Activated CD4-positive, alpha-beta T cell treated with anti-CD3 and anti-CD28 coated beads, Interleukin-2, amount 10 ng/mL, durations not matched to agents 24 days and 14 days (primary cell): Measurements from ENCODE around the gene FBXL13. TPM values are rescaled to one million over a fixed set of nuclear protein-coding genes. Genes with fewer than 3 reads are reported as not detected.
"Not testable (repeated sequence)": the region's sequence is repeated elsewhere in the genome, so short reads cannot be mapped to it uniquely, and the experiment has no call there.

Source experiments
- DNase-seq: peaks from one replicate; pipeline ENCODE4 v3.0.0; 2022
- H3K27ac Mint-ChIP-seq: one replicate; pipeline ENCODE4 v1.8.0; 2022; ENCODE audit warnings: mild to moderate bottlenecking, mixed read lengths
- H3K27me3 Mint-ChIP-seq: one replicate; pipeline ENCODE4 v1.8.0; 2022; ENCODE audit warnings: mixed read lengths
- H3K36me3 Mint-ChIP-seq: one replicate; pipeline ENCODE4 v1.8.0; 2022; ENCODE audit warnings: low read depth, mild to moderate bottlenecking, mixed read lengths
- H3K4me1 Mint-ChIP-seq: one replicate; pipeline ENCODE4 v1.8.0; 2021; ENCODE audit warnings: mixed read lengths
- H3K4me3 Mint-ChIP-seq: one replicate; pipeline ENCODE4 v1.8.0; 2022; ENCODE audit warnings: mild to moderate bottlenecking, moderate library complexity, mixed read lengths
- H3K9me3 Mint-ChIP-seq: one replicate; pipeline ENCODE4 v1.8.0; 2021; ENCODE audit warnings: mixed read lengths
- intact Hi-C: fragments of 100-400 bp; cut with micrococcal nuclease; formaldehyde crosslinking; loops from one replicate; pipeline ENCODE4 v1.15.1; 2023
- total RNA-seq: library from RNA; stranded (reverse); gene quantifications from 2 replicates; pipeline ENCODE4 v1.2.3, GENCODE V29; 2022

FBXL13 gene
- 0.09 and 0.99 TPM in 2 replicates for total RNA-seq

GRCh38 chr7:103074519-103075336, at the start of gene FBXL13, which contains the start of gene ARMC10:
TSS of gene FBXL13 (minus strand) at chr7:103074796.
TSS of gene ARMC10 (plus strand) at chr7:103075140. CDS start at chr7:103075273, 133 bp downstream.
- peaks cover 11% of the 10 kb centered on the region for H3K36me3 Mint-ChIP-seq
- H3K27ac Mint-ChIP-seq = peak within 1 kb of the TSS; percentile 92
- DNase-seq = peak; percentile 96
- peak within 1 kb of the TSS; percentile 95 for H3K4me3 Mint-ChIP-seq
- no peaks in the 10 kb centered on the region for H3K9me3 Mint-ChIP-seq
- H3K4me1 Mint-ChIP-seq = peaks cover 28% of the 10 kb centered on the region
- intact Hi-C loops = loop anchor here (1.0 to 10.0 kb wide), 4 partner anchors 75 to 326 kb away; partner anchors contain the start of genes DNAJC2, FAM185A, NAPEPLD and PSMC2
- H3K27me3 Mint-ChIP-seq = no peaks in the 10 kb centered on the region

- no peaks in the 10 kb centered on the region for H3K9me3 Mint-ChIP-seq
- H3K4me1 Mint-ChIP-seq = no peaks in the 10 kb centered on the region
- H3K27me3 Mint-ChIP-seq = no peaks in the 10 kb centered on the region
- no peak overlapping the region for H3K4me3 Mint-ChIP-seq
- no peak for DNase-seq
- intact Hi-C loops = no loop called here
- H3K36me3 Mint-ChIP-seq = peaks cover 30% of the 10 kb centered on the region
- no peak overlapping the region for H3K27ac Mint-ChIP-seq
Measured at GRCh38 chr7:103123529-103123928, 48.9 kb upstream of the FBXL13 start.

DNA sequence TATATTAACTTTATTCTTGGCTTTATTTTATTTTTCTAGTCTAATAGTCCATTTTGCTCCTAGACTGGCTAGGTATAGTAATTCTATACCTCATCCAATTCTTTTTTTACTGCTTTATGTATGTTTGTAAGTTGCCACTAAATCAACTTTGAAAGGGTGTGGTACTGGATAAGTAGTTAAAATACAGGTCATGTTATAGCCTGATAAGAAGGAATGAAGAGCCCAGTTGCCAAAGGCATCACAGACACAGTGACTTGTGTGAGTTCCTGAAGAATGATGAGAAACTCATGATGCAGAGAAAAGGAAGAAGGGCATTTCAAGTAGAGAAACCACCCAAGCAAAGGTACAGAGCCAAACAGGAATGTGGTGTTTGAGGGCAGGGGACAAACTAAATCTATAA, 47.0 kb upstream of the FBXL13 start:
- Mint-ChIP-seq H3K36me3 (peaks cover 16% of the 10 kb centered on the region), H3K9me3 (no peaks in the 10 kb centered on the region), H3K4me1 (no peaks in the 10 kb centered on the region), H3K27me3 (no peaks in the 10 kb centered on the region), H3K4me3 (no peak overlapping the region), H3K27ac (no peak overlapping the region)
- no peak for DNase-seq
- intact Hi-C loops = no loop called here

GRCh38 chr7:103120362-103120761, 45.8 kb upstream of the FBXL13 start:
- no peaks in the 10 kb centered on the region for H3K4me1 Mint-ChIP-seq
- H3K27ac Mint-ChIP-seq = no peak overlapping the region
- no peak overlapping the region for H3K4me3 Mint-ChIP-seq
- no peaks in the 10 kb centered on the region for H3K9me3 Mint-ChIP-seq
- no peaks in the 10 kb centered on the region for H3K27me3 Mint-ChIP-seq
- intact Hi-C loops = no loop called here
- DNase-seq = no peak
- peaks cover 11% of the 10 kb centered on the region for H3K36me3 Mint-ChIP-seq

- Mint-ChIP-seq H3K9me3 (no peaks in the 10 kb centered on the region), H3K4me1 (no peaks in the 10 kb centered on the region), H3K27ac (no peak overlapping the region), H3K36me3 (peaks cover 13% of the 10 kb centered on the region), H3K27me3 (no peaks in the 10 kb centered on the region), H3K4me3 (no peak overlapping the region)
- intact Hi-C loops = no loop called here
- no peak for DNase-seq
Measured at GRCh38 chr7:103119791-103120291, 45.2 kb upstream of the FBXL13 start.

- Mint-ChIP-seq H3K4me3 (no peak overlapping the region), H3K27ac (no peak overlapping the region), H3K4me1 (peaks cover 6% of the 10 kb centered on the region), H3K9me3 (no peaks in the 10 kb centered on the region), H3K27me3 (no peaks in the 10 kb centered on the region), H3K36me3 (peaks cover 18% of the 10 kb centered on the region)
- DNase-seq = no peak
- intact Hi-C loops = no loop called here
Measured at GRCh38 chr7:103117465-103117864, 42.9 kb upstream of the FBXL13 start.

DNA sequence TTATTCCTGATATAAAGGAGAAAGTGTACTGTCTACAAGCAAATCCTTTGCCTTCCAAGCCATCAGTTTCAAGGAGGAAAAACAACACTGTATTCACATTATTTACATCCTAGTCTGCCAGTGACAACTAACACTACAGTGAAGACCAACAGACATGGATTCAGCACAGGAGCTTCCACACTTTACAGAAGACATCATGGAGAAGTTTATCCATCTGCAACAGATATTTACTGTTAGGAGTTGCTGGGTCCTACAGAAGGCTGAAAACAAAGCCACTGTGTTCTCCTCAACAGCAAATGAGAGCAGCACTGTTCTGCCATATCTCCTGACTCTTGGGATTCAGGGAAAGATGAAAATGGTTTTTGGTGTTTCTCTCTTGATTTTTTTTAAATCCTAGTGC, 42.4 kb upstream of the FBXL13 start:
- Mint-ChIP-seq H3K9me3 (no peaks in the 10 kb centered on the region), H3K27ac (no peak overlapping the region), H3K4me1 (peaks cover 6% of the 10 kb centered on the region), H3K36me3 (peaks cover 18% of the 10 kb centered on the region), H3K27me3 (no peaks in the 10 kb centered on the region), H3K4me3 (no peak overlapping the region)
- no peak for DNase-seq
- intact Hi-C loops = no loop called here

DNA sequence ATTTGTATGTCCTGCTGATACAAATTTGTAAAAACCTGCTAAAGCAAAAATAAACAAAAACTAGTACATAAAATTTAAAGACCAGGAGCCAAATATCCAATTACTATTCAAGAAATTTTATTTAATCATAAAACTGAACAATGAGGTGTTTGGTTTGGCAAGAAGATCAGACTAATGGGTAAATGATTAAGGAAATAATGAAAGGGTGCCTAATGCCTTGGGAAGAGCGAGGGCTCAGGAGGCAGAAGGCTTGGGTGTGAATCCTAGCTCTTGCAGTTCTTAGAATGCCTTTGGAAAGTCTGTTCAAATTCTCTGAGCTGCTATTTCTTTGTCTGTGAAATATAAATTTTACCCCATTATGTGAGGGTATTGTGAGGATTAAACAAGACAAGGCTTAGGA, 41.9 kb upstream of the FBXL13 start:
- peaks cover 6% of the 10 kb centered on the region for H3K4me1 Mint-ChIP-seq
- H3K27me3 Mint-ChIP-seq = no peaks in the 10 kb centered on the region
- H3K4me3 Mint-ChIP-seq = no peak overlapping the region
- H3K9me3 Mint-ChIP-seq = no peaks in the 10 kb centered on the region
- no peak for DNase-seq
- no peak overlapping the region for H3K27ac Mint-ChIP-seq
- intact Hi-C loops = no loop called here
- H3K36me3 Mint-ChIP-seq = peaks cover 23% of the 10 kb centered on the region

DNA sequence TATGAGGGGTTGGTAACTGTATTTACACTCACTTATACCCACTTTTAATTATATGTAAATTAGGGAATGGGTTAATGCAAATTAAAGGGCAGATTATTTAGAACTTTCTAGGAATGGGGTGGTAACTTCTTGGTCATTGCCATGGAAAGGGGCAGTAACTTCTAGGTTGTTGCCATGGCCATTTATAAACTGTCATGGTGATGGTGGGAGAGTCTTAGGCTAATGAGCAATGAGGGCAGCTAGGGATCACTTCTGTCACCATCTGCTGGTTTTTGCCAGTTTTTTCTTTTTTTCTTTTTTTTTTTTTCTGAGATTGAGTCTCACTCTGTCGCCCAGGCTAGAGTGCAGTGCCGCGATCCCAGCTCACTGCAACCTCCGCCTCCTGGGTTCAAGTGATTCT, 41.2 kb upstream of the FBXL13 start:
- Mint-ChIP-seq H3K27ac (no peak overlapping the region), H3K9me3 (peaks cover 3% of the 10 kb centered on the region), H3K36me3 (peaks cover 30% of the 10 kb centered on the region)

GRCh38 chr7:103114576-103115008, 40.0 kb upstream of the FBXL13 start:
- intact Hi-C loops = no loop called here
- peaks cover 6% of the 10 kb centered on the region for H3K4me1 Mint-ChIP-seq
- no peak overlapping the region for H3K27ac Mint-ChIP-seq
- peaks cover 7% of the 10 kb centered on the region for H3K9me3 Mint-ChIP-seq
- no peaks in the 10 kb centered on the region for H3K27me3 Mint-ChIP-seq
- peaks cover 36% of the 10 kb centered on the region for H3K36me3 Mint-ChIP-seq
- no peak for DNase-seq
- H3K4me3 Mint-ChIP-seq = no peak overlapping the region

More for the DNA sequence above, 41.2 kb upstream of the FBXL13 start:
- Mint-ChIP-seq H3K4me3 (no peak overlapping the region), H3K4me1 (peaks cover 6% of the 10 kb centered on the region), H3K27me3 (no peaks in the 10 kb centered on the region)
- intact Hi-C loops = no loop called here
- DNase-seq = no peak

DNA sequence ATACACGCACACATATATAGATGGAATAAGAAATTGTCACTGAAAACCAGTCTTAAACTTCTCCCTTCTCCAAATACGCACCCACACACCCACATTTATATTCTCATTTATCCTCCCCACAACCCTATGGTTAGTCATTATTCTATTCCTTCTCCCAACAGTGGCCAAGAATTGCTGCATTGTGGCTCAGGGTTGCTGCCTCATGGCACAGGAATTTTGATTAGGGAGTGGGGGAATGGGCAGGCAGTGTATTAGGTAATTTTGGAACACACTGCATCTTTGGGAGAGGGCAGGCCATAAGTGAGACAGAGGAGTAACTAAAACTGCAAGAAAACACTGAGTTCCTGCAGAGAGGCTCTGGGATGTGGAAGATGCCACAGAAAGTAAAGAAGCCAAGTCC, 38.6 kb upstream of the FBXL13 start:
- H3K36me3 Mint-ChIP-seq = peaks cover 45% of the 10 kb centered on the region
- intact Hi-C loops = no loop called here
- H3K4me3 Mint-ChIP-seq = no peak overlapping the region
- peaks cover 14% of the 10 kb centered on the region for H3K9me3 Mint-ChIP-seq
- peaks cover 12% of the 10 kb centered on the region for H3K4me1 Mint-ChIP-seq
- no peak overlapping the region for H3K27ac Mint-ChIP-seq
- no peaks in the 10 kb centered on the region for H3K27me3 Mint-ChIP-seq
- DNase-seq = no peak

DNA sequence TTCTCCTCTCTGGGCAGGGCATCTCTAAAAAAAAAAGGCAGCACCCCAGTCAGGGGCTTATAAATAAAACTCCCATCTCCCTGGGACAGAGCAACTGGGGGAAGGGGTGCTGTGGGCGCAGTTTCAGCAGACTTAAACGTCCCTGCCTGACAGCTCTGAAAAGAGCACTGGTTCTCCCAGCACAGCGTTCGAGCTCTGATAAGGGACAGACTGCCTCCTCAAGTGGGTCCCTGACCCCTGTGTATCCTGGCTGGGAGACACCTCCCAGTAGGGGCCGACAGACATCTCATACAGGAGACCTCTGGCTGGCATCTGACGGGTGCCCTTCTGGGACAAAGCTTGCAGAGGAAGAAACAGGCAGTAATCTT, 32.1 kb upstream of the FBXL13 start:
- Mint-ChIP-seq H3K36me3 (peaks cover 56% of the 10 kb centered on the region), H3K9me3 (peaks cover 14% of the 10 kb centered on the region)
- intact Hi-C loops, H3K4me1 Mint-ChIP-seq, H3K4me3 Mint-ChIP-seq, DNase-seq, H3K27me3 Mint-ChIP-seq, H3K27ac Mint-ChIP-seq: not testable (repeated sequence)

DNA sequence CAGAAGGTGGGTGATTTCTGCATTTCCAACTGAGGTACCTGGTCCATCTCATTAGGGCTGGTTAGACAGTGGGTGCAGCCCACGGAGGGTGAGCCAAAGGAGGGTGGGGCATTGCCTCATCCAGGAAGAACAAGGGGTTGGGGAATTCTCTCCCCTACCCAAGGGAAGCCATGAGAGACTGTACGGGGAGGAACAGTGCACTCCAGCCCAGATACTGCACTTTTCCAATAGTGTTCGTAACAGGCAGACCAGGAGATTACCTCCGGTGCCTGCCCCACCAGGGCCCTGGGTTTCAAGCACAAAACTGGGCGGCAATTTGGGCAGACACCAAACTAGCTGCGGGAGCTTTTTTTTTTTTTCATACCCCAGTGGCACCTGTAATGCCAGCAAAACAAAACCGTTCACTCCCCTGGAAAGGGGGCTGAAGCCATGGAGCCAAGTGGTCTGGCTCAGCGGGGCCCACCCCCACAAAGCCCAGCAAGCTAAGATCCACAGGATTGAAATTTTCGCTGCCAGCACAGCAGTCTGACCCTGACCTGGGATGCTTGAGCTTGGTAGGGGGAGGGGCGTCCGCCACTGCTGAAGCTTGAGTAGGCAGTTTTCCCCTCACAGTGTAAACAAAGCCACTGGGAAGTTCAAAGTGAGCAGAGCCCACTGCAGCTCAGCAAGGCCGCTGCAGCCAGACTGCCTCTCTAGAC, 31.6 kb upstream of the FBXL13 start:
- Mint-ChIP-seq H3K36me3 (peaks cover 53% of the 10 kb centered on the region), H3K9me3 (peaks cover 14% of the 10 kb centered on the region), H3K4me3 (no peak overlapping the region), H3K4me1 (peaks cover 6% of the 10 kb centered on the region), H3K27ac (no peak overlapping the region), H3K27me3 (no peaks in the 10 kb centered on the region)
- no peak for DNase-seq
- intact Hi-C loops = no loop called here

- Mint-ChIP-seq H3K36me3 (peaks cover 30% of the 10 kb centered on the region), H3K27me3 (no peaks in the 10 kb centered on the region), H3K9me3 (no peaks in the 10 kb centered on the region), H3K27ac (no peak overlapping the region), H3K4me3 (no peak overlapping the region), H3K4me1 (no peaks in the 10 kb centered on the region)
- no peak for DNase-seq
- intact Hi-C loops = no loop called here
Measured at GRCh38 chr7:103101543-103101942, 26.9 kb upstream of the FBXL13 start.
